Measurements from ENCODE around the gene RNF128. TPM values are rescaled to one million over a fixed set of nuclear protein-coding genes. Genes with fewer than 3 reads are reported as not detected.

RNF128 gene
- total and polyA plus RNA-seq, 4 donors: 23.1 to 60.4 (median 43.5) TPM

- no peaks in the 10 kb centered on the region for H3K27me3 ChIP-seq (ENCODE audit: control insufficient read depth in 4 of 4, insufficient read depth in 4 of 4, low read length in 3 of 4)
- H3K9ac ChIP-seq (ENCODE audit: low read depth in 1 of 2, low read length in 2 of 2): no peak overlapping the region
- TF ChIP-seq REST (IDR thresholded peaks at IDR 0.05) (no peak), RXRA (IDR thresholded peaks at IDR 0.05) (no peak), FOXA2 (IDR thresholded peaks at IDR 0.05) (no peak), HNF4A (conservative IDR thresholded peaks at IDR 0.05) (no peak), TAF1 (conservative IDR thresholded peaks at IDR 0.05) (no peak)
- H3K9me3 ChIP-seq (ENCODE audit: control insufficient read depth in 4 of 4, low read length in 3 of 4): no peaks in the 10 kb centered on the region
- no peak for DNase-seq (ENCODE audit: low spot score)
- H3K36me3 ChIP-seq (ENCODE audit: control insufficient read depth in 4 of 4, insufficient read depth in 3 of 4, low read depth in 1 of 4, low read length in 3 of 4): no peaks in the 10 kb centered on the region
- H3K4me1 ChIP-seq (ENCODE audit: control insufficient read depth in 4 of 4, insufficient read depth in 4 of 4, low read length in 3 of 4): peaks cover 0 to 11% (median 4%) of the 10 kb centered on the region in 4 donors
- H3K27ac ChIP-seq (ENCODE audit: low read depth in 1 of 2, low read length in 2 of 2): peak overlapping the region in 1 of 2 donors; percentile 67
- WGBS: 50% methylated on average over 2 of the region's 2 CpGs
- no peak overlapping the region for H3K4me3 ChIP-seq (ENCODE audit: low read depth in 1 of 3, low read length in 3 of 3)
Observed at GRCh38 chrX:106780264-106780663, 53.8 kb downstream of the RNF128 start.

- Histone ChIP-seq H3K27ac (ENCODE audit: low read depth in 1 of 2, low read length in 2 of 2) (peak overlapping the region in 1 of 2 donors; percentile 67), H3K27me3 (ENCODE audit: control insufficient read depth in 4 of 4, insufficient read depth in 4 of 4, low read length in 3 of 4) (no peaks in the 10 kb centered on the region), H3K4me3 (ENCODE audit: low read depth in 1 of 3, low read length in 3 of 3) (no peak overlapping the region), H3K9ac (ENCODE audit: low read depth in 1 of 2, low read length in 2 of 2) (no peak overlapping the region), H3K36me3 (ENCODE audit: control insufficient read depth in 4 of 4, insufficient read depth in 3 of 4, low read depth in 1 of 4, low read length in 3 of 4) (no peaks in the 10 kb centered on the region), H3K9me3 (ENCODE audit: control insufficient read depth in 4 of 4, low read length in 3 of 4) (peaks cover 0 to 1% (median 0%) of the 10 kb centered on the region in 4 donors), H3K4me1 (ENCODE audit: control insufficient read depth in 4 of 4, insufficient read depth in 4 of 4, low read length in 3 of 4) (peaks cover 0 to 11% (median 4%) of the 10 kb centered on the region in 4 donors)
- 24% methylated on average over 1 of the region's 1 CpG for WGBS
- peak in 1 of 2 donors; percentile 25 for TF ChIP-seq JUND (IDR thresholded peaks at IDR 0.05)
- TF ChIP-seq CTCF (IDR thresholded peaks at IDR 0.05; ENCODE audit: low read depth, low read length, missing input control): no peak
- peak; percentile 68 for TF ChIP-seq SP1 (IDR thresholded peaks at IDR 0.05)
- peak; percentile 43 for TF ChIP-seq YY1 (IDR thresholded peaks at IDR 0.05)
- no peak for TF ChIP-seq FOXA1 (IDR thresholded peaks at IDR 0.05)
- TF ChIP-seq RAD21 (IDR thresholded peaks at IDR 0.05): peak in 1 of 2 donors; percentile 41
- TF ChIP-seq HNF4A (conservative IDR thresholded peaks at IDR 0.05): peak; percentile 83 to 87
- TF ChIP-seq FOXA2 (IDR thresholded peaks at IDR 0.05): no peak
- TF ChIP-seq EGR1 (IDR thresholded peaks at IDR 0.05; ENCODE audit: low read depth in 2 of 2): no peak
- peak; percentile 18 for TF ChIP-seq MAX (IDR thresholded peaks at IDR 0.05)
- TF ChIP-seq REST (IDR thresholded peaks at IDR 0.05): no peak
- TF ChIP-seq ATF3 (IDR thresholded peaks at IDR 0.05): no peak
- TF ChIP-seq TAF1 (conservative IDR thresholded peaks at IDR 0.05): peak; percentile 33
- no peak for TF ChIP-seq ZBTB33 (IDR thresholded peaks at IDR 0.05)
- TF ChIP-seq RXRA (IDR thresholded peaks at IDR 0.05): peak in 1 of 2 donors; percentile 40
- TF ChIP-seq GABPA (IDR thresholded peaks at IDR 0.05 in 1 of 2, conservative IDR thresholded peaks at IDR 0.05 in 1 of 2): no peak
- TF ChIP-seq NR2F2 (IDR thresholded peaks at IDR 0.05): no peak
- TF ChIP-seq HNF4G (IDR thresholded peaks at IDR 0.05): peak; percentile 41
- DNase-seq (ENCODE audit: low spot score): no peak
Observed at GRCh38 chrX:106780664-106781377, 54.3 kb downstream of the RNF128 start.

Measured in liver (tissue), 9 donors.